Cardiac fibroblast (primary cell): ENCODE data around the gene AAMP.
A peak's percentile ranks its signal among the peaks of the same experiment; 100 is the strongest.

ENCODE experiments used
- DNase-seq, 2 donors: peaks; one replicate each; pipeline versions ENCODE4 v3.0.0 to v3.0.0-alpha.2; 2010; ENCODE audit warnings: low read depth in 2 of 2
- H3K4me3 ChIP-seq, 2 donors: replicated peaks in 1 of 2; 1 replicate in 1 of 2; 2 replicates in 1 of 2; pipeline ENCODE4 v1.5.1; 2011; ENCODE audit warnings: low read depth in 2 of 2, low read length in 2 of 2, mild to moderate bottlenecking in 2 of 2, moderate library complexity in 1 of 2
- TF ChIP-seq, protein P1 (sequence below): IDR thresholded peaks from one replicate; pipeline ENCODE4 v1.5.1; 2011; ENCODE audit warnings: low read depth, mild to moderate bottlenecking, low read length, inconsistent platforms

The AAMP gene

GRCh38 chr2:218289639-218290315 lies 19.8 kb upstream of the AAMP start:
- DNase-seq: peak; percentile 71 to 74
- TF ChIP-seq, protein P1, sequence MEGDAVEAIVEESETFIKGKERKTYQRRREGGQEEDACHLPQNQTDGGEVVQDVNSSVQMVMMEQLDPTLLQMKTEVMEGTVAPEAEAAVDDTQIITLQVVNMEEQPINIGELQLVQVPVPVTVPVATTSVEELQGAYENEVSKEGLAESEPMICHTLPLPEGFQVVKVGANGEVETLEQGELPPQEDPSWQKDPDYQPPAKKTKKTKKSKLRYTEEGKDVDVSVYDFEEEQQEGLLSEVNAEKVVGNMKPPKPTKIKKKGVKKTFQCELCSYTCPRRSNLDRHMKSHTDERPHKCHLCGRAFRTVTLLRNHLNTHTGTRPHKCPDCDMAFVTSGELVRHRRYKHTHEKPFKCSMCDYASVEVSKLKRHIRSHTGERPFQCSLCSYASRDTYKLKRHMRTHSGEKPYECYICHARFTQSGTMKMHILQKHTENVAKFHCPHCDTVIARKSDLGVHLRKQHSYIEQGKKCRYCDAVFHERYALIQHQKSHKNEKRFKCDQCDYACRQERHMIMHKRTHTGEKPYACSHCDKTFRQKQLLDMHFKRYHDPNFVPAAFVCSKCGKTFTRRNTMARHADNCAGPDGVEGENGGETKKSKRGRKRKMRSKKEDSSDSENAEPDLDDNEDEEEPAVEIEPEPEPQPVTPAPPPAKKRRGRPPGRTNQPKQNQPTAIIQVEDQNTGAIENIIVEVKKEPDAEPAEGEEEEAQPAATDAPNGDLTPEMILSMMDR: no peak
- peak overlapping the region in 1 of 2 donors; percentile 89 for H3K4me3 ChIP-seq

- H3K4me3 ChIP-seq: peak overlapping the region; percentile 28 to 52
- TF ChIP-seq, protein P1: no peak
- peak; percentile 97 to 98 for DNase-seq
Measured at GRCh38 chr2:218286570-218287459, 16.9 kb upstream of the AAMP start.

- DNase-seq: peak; percentile 65 to 89
Measured at GRCh38 chr2:218285604-218286003, 15.7 kb upstream of the AAMP start.

DNA sequence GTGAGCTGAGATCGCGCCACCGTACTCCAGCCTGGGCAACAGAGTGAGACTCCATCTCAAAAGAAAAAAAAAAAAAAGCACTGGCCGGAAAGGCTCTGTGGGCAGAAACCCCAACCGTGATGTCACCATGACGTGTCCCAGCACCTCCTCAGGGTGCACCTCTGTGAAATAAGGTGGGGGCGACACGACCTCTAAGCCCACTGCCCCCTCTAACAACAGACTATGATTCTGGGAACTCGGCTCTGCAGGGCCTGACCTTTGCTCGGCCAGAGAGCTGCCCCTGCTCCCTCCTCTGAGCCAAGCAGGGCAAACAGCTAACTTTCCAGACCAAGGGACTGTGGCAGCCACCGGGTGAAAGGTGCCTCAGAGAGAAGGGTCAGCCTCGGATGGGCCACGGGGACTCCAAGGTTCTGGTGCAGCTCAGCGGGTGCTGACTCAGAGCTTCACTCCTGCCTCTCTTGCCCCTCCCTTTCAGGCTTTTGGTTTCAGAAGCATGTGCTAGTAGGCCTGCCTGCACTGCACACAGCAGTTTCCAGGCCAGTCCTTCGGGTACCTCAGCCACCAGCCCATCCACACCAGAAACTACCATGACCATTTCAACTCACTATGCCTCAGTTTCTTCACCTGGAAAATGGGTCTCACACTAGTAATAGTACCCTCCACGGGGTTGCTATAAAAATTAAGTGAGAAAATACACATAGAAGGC lies 14.3 kb upstream of the AAMP start:
- TF ChIP-seq, protein P1: no peak
- no peak overlapping the region for H3K4me3 ChIP-seq
- peak; percentile 74 to 82 for DNase-seq

More at GRCh38 chr2:218285604-218286003, 15.7 kb upstream of the AAMP start:
- H3K4me3 ChIP-seq: peak overlapping the region; percentile 28 to 52
- TF ChIP-seq, protein P1: no peak

DNA sequence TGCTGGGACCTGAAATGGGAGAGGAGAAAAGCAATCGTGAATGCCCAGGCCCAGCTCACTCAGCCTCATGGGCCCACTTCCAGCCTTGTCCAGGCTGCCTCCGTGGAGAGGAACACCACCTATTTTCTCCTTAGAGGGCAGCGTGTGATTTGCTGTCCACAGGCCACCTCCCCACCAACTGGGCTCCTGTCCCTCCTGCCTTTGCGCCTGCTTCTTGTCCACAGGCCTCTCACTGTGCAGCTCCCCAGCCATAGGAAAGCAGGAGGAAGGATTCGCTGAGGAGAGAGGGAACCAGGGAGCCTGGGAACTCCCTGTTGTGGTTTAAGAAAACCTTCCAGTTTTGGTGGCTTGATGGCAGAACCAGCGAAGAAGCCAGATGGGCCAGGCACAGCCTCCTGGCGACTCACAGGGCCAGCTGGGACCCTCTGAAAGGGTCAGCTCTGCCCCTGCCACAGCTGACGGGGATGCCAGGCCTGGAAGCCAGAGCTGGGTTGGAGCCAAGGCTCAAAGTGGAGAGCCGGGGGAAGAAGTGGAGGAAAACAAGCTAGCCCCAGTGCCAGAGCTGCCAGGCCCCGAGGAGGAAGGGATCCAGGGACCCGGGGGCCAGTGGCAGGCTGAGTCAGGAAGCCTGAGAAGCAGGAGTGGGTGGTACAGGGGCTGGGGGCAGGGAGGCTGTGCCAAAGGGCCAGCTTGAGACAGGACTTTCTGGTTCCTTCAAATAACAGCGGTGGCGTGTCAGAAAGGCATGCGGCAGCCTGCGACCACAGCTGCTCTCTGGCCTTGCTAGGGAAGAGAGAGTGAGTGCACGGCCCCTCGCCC lies 12.4 kb upstream of the AAMP start:
- DNase-seq: no peak
- H3K4me3 ChIP-seq: no peak overlapping the region
- TF ChIP-seq, protein P1: no peak

DNA sequence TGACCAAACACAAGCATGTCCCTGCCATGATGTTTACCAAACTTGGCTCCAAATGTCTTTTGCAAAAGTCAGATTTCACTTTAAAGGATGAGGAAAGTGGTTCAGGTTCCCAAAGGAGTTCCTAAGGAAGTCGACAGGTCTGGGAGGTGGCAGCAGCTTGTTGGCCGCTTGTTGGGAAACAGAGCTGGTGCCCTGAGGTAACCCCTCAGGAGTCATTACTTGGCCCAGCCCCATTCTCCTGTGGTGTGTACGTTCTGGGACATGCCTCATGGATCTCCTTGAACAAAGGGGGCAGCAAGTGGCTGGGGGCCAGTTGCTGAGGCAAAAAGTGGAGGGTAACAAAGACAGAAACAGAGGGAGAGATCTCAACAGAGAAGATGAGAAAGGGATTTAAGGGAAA lies 11.5 kb upstream of the AAMP start:
- H3K4me3 ChIP-seq: no peak overlapping the region
- TF ChIP-seq, protein P1: no peak
- no peak for DNase-seq
